ENCODE results near the gene NCEH1. TPM values are rescaled to one million over a fixed set of nuclear protein-coding genes. Genes with fewer than 3 reads are reported as not detected.
"Not testable (repeated sequence)": the region's sequence is repeated elsewhere in the genome, so short reads cannot be mapped to it uniquely, and the experiment has no call there.

The NCEH1 gene
- total RNA-seq, 1 experiment from 2014 or later = 11.5 TPM

GRCh38 chr3:172594900-172595663, 115.8 kb downstream of the NCEH1 start:
- H3K9me3 ChIP-seq (ENCODE audit: control insufficient read depth in 1 of 2, insufficient read depth in 1 of 2, low read depth in 1 of 2, low read length in 2 of 2); BruUV-seq (replicated peaks); ATAC-seq; H3K4me1 ChIP-seq (ENCODE audit: control insufficient read depth in 1 of 2, insufficient read depth in 2 of 2, low read length in 2 of 2); H3K9me2 ChIP-seq (ENCODE audit: insufficient read depth); DNase-seq (ENCODE audit: low read depth, low spot score); H3K36me3 ChIP-seq (ENCODE audit: control insufficient read depth in 1 of 2, insufficient read depth in 2 of 2, low read length in 2 of 2); intact Hi-C loops (cut with micrococcal nuclease); H3K79me2 ChIP-seq (ENCODE audit: insufficient read depth, low read length); H3K27ac ChIP-seq (ENCODE audit: low read depth, low read length); RAD21 ChIA-PET (ENCODE audit: low non-redundant PET in 1 of 2, low total read pairs in 2 of 2, uncharacterized antibody in 2 of 2, unreplicated experiment in 2 of 2); H4K20me1 ChIP-seq (ENCODE audit: insufficient read depth); H3K4me3 ChIP-seq (replicated peaks in 1 of 2; ENCODE audit: low read depth in 1 of 2, low read length in 2 of 2); H3K27me3 ChIP-seq (ENCODE audit: insufficient read depth, low read length); H3K9ac ChIP-seq (ENCODE audit: low read length); H3K4me2 ChIP-seq (ENCODE audit: low read length): not testable (repeated sequence)
- H2AFZ ChIP-seq (ENCODE audit: low read depth, low read length, poor library complexity, severe bottlenecking) = peak overlapping the region; percentile 98
- ChIA-PET POLR2A (interaction anchor here (1.4 kb wide), 1 partner anchor 12 kb away, joined by 3 read pairs; no protein-coding TSS in a partner anchor), CTCF (interaction anchor here (0.8 to 2.7 kb wide), 11 partner anchors 9 to 263 kb away, joined by 3 to 14 read pairs (median 6); no protein-coding TSS in a partner anchor)

DNA sequence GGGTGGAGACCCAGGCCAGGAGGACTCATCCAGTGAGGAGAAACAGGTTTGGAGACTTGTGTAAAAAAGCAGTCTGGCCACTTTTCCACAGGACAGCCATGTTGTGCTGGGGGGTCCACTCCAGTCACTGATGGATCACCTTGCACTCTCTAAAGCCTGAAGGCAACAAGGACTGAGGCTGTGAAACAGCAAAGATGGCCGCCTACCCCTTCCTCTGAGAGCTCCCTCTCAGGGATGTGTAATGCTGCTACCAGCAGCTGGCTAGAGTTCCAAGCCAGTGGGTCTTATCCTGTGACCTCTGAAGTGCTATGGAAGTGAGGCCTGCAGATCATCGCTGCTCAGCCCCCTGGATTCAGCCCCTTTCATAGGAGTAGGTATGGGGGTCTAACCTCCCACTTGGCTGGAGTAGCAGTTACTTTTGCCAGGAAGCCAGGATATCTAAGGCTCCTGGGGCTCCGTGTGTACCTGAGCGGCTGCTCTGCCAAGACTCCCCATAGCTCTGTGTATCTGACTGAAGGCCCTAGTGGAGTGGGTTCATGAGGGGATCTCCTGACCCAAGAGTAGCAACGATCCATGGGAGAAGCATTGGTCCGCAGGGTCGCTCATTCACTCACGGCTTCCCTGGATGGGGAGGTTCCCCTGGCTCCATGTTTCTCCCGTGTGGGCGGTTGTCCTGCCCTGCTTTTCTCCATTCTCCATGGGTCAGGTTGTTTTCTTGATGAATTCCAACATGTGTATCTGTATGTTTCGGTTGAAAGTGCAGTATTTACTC, 117.8 kb downstream of the NCEH1 start:
- no peak overlapping the region for H3K9ac ChIP-seq (ENCODE audit: low read length)
- H3K79me2 ChIP-seq (ENCODE audit: insufficient read depth, low read length) = no peaks in the 10 kb centered on the region
- DNase-seq (ENCODE audit: low read depth, low spot score) (no peak), ATAC-seq (no peak)
- no TSS peak for BruUV-seq (replicated peaks)
- no peaks in the 10 kb centered on the region for H3K27me3 ChIP-seq (ENCODE audit: insufficient read depth, low read length)
- CTCF ChIA-PET = interaction anchor here (0.6 kb wide), 1 partner anchor 1055 kb away, joined by 6 read pairs; no protein-coding TSS in a partner anchor
- TF ChIP-seq FOSL1 (IDR thresholded peaks at IDR 0.05; ENCODE audit: low read depth) (no peak), SP1 (IDR thresholded peaks at IDR 0.05; ENCODE audit: low read depth) (no peak), EZH2 (IDR thresholded peaks at IDR 0.05) (no peak), YY1 (IDR thresholded peaks at IDR 0.05; ENCODE audit: extremely low read depth, insufficient replicate concordance, low read depth, low read length) (no peak), POLR2AphosphoS5 (IDR thresholded peaks at IDR 0.05; ENCODE audit: low read depth, low read length) (no peak), ZFX (IDR thresholded peaks at IDR 0.05) (no peak), ELF1 (IDR thresholded peaks at IDR 0.05; ENCODE audit: borderline replicate concordance, low read depth) (no peak), REST (IDR thresholded peaks at IDR 0.05; ENCODE audit: low read depth) (no peak), SRF (IDR thresholded peaks at IDR 0.05; ENCODE audit: low read depth) (no peak)
- TF ChIP-seq, protein P1, sequence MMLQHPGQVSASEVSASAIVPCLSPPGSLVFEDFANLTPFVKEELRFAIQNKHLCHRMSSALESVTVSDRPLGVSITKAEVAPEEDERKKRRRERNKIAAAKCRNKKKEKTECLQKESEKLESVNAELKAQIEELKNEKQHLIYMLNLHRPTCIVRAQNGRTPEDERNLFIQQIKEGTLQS (IDR thresholded peaks at IDR 0.05) = no peak
- H4K20me1 ChIP-seq (ENCODE audit: insufficient read depth) = no peaks in the 10 kb centered on the region
- no peak overlapping the region for H3K4me2 ChIP-seq (ENCODE audit: low read length)
- no peaks in the 10 kb centered on the region for H3K9me2 ChIP-seq (ENCODE audit: insufficient read depth)
- POLR2A ChIA-PET = no interaction called here
- RAD21 ChIA-PET (ENCODE audit: low non-redundant PET in 1 of 2, low total read pairs in 2 of 2, uncharacterized antibody in 2 of 2, unreplicated experiment in 2 of 2) = no interaction called here
- H3K27ac ChIP-seq (ENCODE audit: low read depth, low read length) = no peak overlapping the region
- H3K9me3 ChIP-seq (ENCODE audit: control insufficient read depth in 1 of 2, insufficient read depth in 1 of 2, low read depth in 1 of 2, low read length in 2 of 2) = no peaks in the 10 kb centered on the region
- intact Hi-C loops (cut with micrococcal nuclease) = no loop called here
- no peak overlapping the region for H2AFZ ChIP-seq (ENCODE audit: low read depth, low read length, poor library complexity, severe bottlenecking)
- H3K4me3 ChIP-seq (replicated peaks in 1 of 2; ENCODE audit: low read depth in 1 of 2, low read length in 2 of 2) = no peak overlapping the region
- 0 out of 4 replicates have a peak, but pooled peaks cover 0 to 4% of the 10 kb centered on the region in 2 experiments for H3K4me1 ChIP-seq (ENCODE audit: control insufficient read depth in 1 of 2, insufficient read depth in 2 of 2, low read length in 2 of 2)
- no peaks in the 10 kb centered on the region for H3K36me3 ChIP-seq (ENCODE audit: control insufficient read depth in 1 of 2, insufficient read depth in 2 of 2, low read length in 2 of 2)

Data from HCT116 (cell line).